Body of pancreas (tissue), 4 donors: ENCODE data around the gene AFF3. TPM values are rescaled to one million over a fixed set of nuclear protein-coding genes. Genes with fewer than 3 reads are reported as not detected.

Experiments used
- ATAC-seq: fragments of 150-250 bp; one replicate; pipeline ENCODE4 v1.9.1; 2016
- DNase-seq, 4 donors: peaks; one replicate each; pipeline ENCODE4 v3.0.0-alpha.2; 2019
- H3K27ac ChIP-seq, 4 donors: fragments of 200-600 bp; sonication (generic); 1 replicate in 3 of 4; 2 replicates in 1 of 4; pipeline versions ENCODE4 v1.5.1 to v1.6.1; 2016 to 2019; ENCODE audit warnings: mild to moderate bottlenecking in 1 of 4, mixed read lengths in 1 of 4, moderate library complexity in 1 of 4
- H3K27me3 ChIP-seq, 2 donors: fragments of 200-600 bp; sonication (generic); one replicate each; pipeline ENCODE4 v1.6.0; 2016; ENCODE audit warnings: mild to moderate bottlenecking in 1 of 2
- H3K36me3 ChIP-seq, 2 donors: fragments of 200-600 bp; sonication (generic); replicated peaks in 1 of 2; 2 replicates each; pipeline ENCODE4 v1.5.1; 2016; ENCODE audit warnings: low read depth in 2 of 2; ENCODE audit not compliant: insufficient read depth in 1 of 2
- H3K4me1 ChIP-seq: fragments of 200-600 bp; sonication (generic); one replicate; pipeline ENCODE4 v1.6.0; 2016
- H3K4me3 ChIP-seq, 2 donors: fragments of 200-600 bp; sonication (generic); 1 replicate in 1 of 2; 2 replicates in 1 of 2; pipeline ENCODE4 v1.5.1; 2016 to 2019
- H3K9me3 ChIP-seq, 3 donors: fragments of 200-600 bp; sonication (generic); 1 replicate in 2 of 3; 2 replicates in 1 of 3; pipeline ENCODE4 v1.5.1; 2016
- POLR2A ChIP-seq, 3 donors: fragments of 450-650 bp; IDR thresholded peaks; one replicate each; pipeline ENCODE4 v1.6.1; 2016; ENCODE audit warnings: antibody characterized with exemption in 3 of 3, mild to moderate bottlenecking in 2 of 3
- WGBS, 2 donors: methylation state at CpG; one replicate each; pipeline ENCODE4 v1.1.5; 2017; 5-methylcytosine and 5-hydroxymethylcytosine counted together
- intact Hi-C: fragments of 100-400 bp; cut with DNase I; formaldehyde crosslinking; loops from one replicate; pipeline ENCODE4 v1.15.1; 2023
- total RNA-seq, 2 donors: library from RNA; depleted of rRNA; stranded (reverse); fragments of >200 nt; gene quantifications; one replicate each; pipeline ENCODE4 v1.1.0, GENCODE V29; 2016
- TF ChIP-seq, protein P1 (sequence below), 7 experiments: fragments of 450-650 bp in 4 of 7; fragments of 200-600 bp in 3 of 7; sonication (generic) in 3 of 7; IDR thresholded peaks; one replicate each; pipeline ENCODE4 v1.5.1; 2016 to 2019; ENCODE audit warnings: antibody characterized with exemption in 7 of 7

The AFF3 gene
- total RNA-seq, 2 donors from 2014 or later: 0.52 to 0.99 TPM

DNA sequence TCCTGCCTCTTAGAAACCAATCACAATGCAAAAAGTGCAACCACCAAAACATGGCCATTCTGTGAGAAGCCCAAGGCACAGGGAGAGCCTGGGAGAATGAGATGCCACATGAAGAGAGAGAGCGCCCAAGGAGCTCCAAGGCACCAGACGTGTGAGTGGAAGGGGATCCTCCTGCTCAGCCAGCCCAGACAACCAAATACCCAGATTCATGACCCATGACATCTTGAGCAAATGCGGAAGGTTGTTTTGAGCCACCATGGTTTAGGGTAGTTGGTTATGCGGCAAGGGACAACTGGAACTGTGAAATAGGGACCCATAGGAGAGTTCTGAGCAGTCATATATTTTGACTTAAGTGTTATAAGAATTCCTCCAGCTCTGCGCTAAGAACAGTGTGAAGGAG is 7.0 kb downstream of the AFF3 start:
- Histone ChIP-seq H3K27me3 (no peaks in the 10 kb centered on the region), H3K36me3 (no peaks in the 10 kb centered on the region), H3K27ac (no peak overlapping the region), H3K9me3 (no peaks in the 10 kb centered on the region), H3K4me3 (no peak overlapping the region), H3K4me1 (no peaks in the 10 kb centered on the region)
- intact Hi-C loops: no loop called here
- ATAC-seq (no peak), DNase-seq (no peak)
- no peak for TF ChIP-seq POLR2A (IDR thresholded peaks at IDR 0.05)
- TF ChIP-seq, protein P1, sequence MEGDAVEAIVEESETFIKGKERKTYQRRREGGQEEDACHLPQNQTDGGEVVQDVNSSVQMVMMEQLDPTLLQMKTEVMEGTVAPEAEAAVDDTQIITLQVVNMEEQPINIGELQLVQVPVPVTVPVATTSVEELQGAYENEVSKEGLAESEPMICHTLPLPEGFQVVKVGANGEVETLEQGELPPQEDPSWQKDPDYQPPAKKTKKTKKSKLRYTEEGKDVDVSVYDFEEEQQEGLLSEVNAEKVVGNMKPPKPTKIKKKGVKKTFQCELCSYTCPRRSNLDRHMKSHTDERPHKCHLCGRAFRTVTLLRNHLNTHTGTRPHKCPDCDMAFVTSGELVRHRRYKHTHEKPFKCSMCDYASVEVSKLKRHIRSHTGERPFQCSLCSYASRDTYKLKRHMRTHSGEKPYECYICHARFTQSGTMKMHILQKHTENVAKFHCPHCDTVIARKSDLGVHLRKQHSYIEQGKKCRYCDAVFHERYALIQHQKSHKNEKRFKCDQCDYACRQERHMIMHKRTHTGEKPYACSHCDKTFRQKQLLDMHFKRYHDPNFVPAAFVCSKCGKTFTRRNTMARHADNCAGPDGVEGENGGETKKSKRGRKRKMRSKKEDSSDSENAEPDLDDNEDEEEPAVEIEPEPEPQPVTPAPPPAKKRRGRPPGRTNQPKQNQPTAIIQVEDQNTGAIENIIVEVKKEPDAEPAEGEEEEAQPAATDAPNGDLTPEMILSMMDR (IDR thresholded peaks at IDR 0.05): no peak
- 90 to 95% methylated on average over 5 of the region's 5 CpGs for WGBS, 2 donors

- DNase-seq (no peak), ATAC-seq (no peak)
- Histone ChIP-seq H3K27ac (no peak overlapping the region), H3K9me3 (no peaks in the 10 kb centered on the region), H3K27me3 (no peaks in the 10 kb centered on the region), H3K4me3 (no peak overlapping the region), H3K36me3 (no peaks in the 10 kb centered on the region), H3K4me1 (no peaks in the 10 kb centered on the region)
- 64 to 69% methylated on average over 5 of the region's 5 CpGs for whole genome bisulfite sequencing, 2 donors
- TF ChIP-seq POLR2A (IDR thresholded peaks at IDR 0.05): no peak
- TF ChIP-seq, protein P1 (IDR thresholded peaks at IDR 0.05): no peak
- intact Hi-C loops: no loop called here
These were observed 11.6 kb downstream of the AFF3 start for GRCh38 chr2:100130595-100131391.

- Histone ChIP-seq H3K27me3 (no peaks in the 10 kb centered on the region), H3K36me3 (no peaks in the 10 kb centered on the region), H3K4me1 (no peaks in the 10 kb centered on the region), H3K27ac (no peak overlapping the region), H3K9me3 (no peaks in the 10 kb centered on the region), H3K4me3 (no peak overlapping the region)
- DNase-seq: no peak
- 86 to 87% methylated on average over 4 of the region's 4 CpGs for WGBS, 2 donors
- intact Hi-C loops: no loop called here
- ATAC-seq: no peak
- TF ChIP-seq, protein P1 (IDR thresholded peaks at IDR 0.05): no peak
- no peak for TF ChIP-seq POLR2A (IDR thresholded peaks at IDR 0.05)
These were observed 15.4 kb downstream of the AFF3 start for GRCh38 chr2:100126897-100127401.

- no peaks in the 10 kb centered on the region for H3K9me3 ChIP-seq
- H3K4me1 ChIP-seq: no peaks in the 10 kb centered on the region
- WGBS, 2 donors: 42 to 43% methylated on average over 8 of the region's 8 CpGs
- no peak overlapping the region for H3K4me3 ChIP-seq
- no peaks in the 10 kb centered on the region for H3K27me3 ChIP-seq
- ATAC-seq: no peak
- no peak overlapping the region for H3K27ac ChIP-seq
- no peak for TF ChIP-seq POLR2A (IDR thresholded peaks at IDR 0.05)
- TF ChIP-seq, protein P1 (IDR thresholded peaks at IDR 0.05): no peak
- peak in 1 of 4 donors; percentile 18 for DNase-seq
- intact Hi-C loops: no loop called here
- H3K36me3 ChIP-seq: no peaks in the 10 kb centered on the region
These were observed 16.2 kb downstream of the AFF3 start for GRCh38 chr2:100126201-100126600.

GRCh38 chr2:100125626-100126025 is 16.8 kb downstream of the AFF3 start:
- no peaks in the 10 kb centered on the region for H3K4me1 ChIP-seq
- intact Hi-C loops: no loop called here
- no peak overlapping the region for H3K4me3 ChIP-seq
- TF ChIP-seq, protein P1 (IDR thresholded peaks at IDR 0.05): no peak
- TF ChIP-seq POLR2A (IDR thresholded peaks at IDR 0.05): no peak
- H3K9me3 ChIP-seq: no peaks in the 10 kb centered on the region
- no peaks in the 10 kb centered on the region for H3K27me3 ChIP-seq
- H3K36me3 ChIP-seq: no peaks in the 10 kb centered on the region
- H3K27ac ChIP-seq: no peak overlapping the region
- 51 to 78% methylated on average over 2 of the region's 2 CpGs for WGBS, 2 donors
- DNase-seq: no peak
- ATAC-seq: no peak
